Posterior cingulate gyrus (tissue), 11 donors: ENCODE measurements around the gene LGALS8.

Experiments
- DNase-seq, 10 donors: peaks; one replicate each; pipeline versions ENCODE4 v3.0.0 to v3.0.0-alpha.2; 2020 to 2021; ENCODE audit warnings: mixed read lengths in 3 of 10
- intact Hi-C: fragments of 100-400 bp; cut with DNase I; formaldehyde crosslinking; loops from one replicate; pipeline ENCODE4 v1.15.1; 2023

The LGALS8 gene

GRCh38 chr1:236508593-236509027, 15.2 kb upstream of the LGALS8 start:
- no peak for DNase-seq
- intact Hi-C loops, result no loop called here

- DNase-seq, result no peak
- intact Hi-C loops, result no loop called here
Measured at GRCh38 chr1:236509203-236509602, 14.6 kb upstream of the LGALS8 start.

- intact Hi-C loops, result no loop called here
- DNase-seq, result no peak
Measured at GRCh38 chr1:236509647-236510401, 14.0 kb upstream of the LGALS8 start.

DNA sequence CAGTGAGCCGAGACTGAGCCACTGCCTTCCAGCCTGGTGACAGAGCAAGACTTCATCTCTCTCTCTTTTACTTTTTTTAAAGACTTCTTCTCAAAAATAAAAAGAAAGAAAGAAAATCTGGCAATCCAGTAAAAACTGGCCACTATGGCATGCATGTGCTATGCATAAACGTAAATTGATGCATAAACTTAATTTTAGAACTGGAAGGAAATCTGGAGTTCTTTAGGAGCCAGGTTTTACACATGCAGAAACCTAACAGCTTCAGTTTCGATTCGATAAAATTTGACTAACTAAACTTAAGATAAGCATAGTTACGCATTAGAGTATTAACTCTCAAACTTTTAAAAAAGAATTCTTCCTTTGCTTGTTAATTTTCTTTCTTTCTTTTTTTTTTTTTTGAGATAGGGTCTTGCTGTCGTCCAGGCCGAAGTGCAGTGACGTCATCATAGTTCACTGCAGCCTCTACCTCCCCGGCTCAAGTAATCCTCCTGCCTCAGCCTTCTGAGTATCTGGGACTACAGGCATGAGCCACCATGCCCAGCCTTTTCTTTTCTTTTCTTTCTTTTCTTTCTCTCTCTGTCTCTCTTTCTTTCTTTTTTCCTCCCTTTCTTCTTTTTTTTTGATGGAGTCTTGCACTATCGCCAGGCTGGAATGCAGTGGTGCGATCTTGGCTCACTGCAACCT, 11.9 kb upstream of the LGALS8 start:
- intact Hi-C loops, result no loop called here
- no peak for DNase-seq

DNA sequence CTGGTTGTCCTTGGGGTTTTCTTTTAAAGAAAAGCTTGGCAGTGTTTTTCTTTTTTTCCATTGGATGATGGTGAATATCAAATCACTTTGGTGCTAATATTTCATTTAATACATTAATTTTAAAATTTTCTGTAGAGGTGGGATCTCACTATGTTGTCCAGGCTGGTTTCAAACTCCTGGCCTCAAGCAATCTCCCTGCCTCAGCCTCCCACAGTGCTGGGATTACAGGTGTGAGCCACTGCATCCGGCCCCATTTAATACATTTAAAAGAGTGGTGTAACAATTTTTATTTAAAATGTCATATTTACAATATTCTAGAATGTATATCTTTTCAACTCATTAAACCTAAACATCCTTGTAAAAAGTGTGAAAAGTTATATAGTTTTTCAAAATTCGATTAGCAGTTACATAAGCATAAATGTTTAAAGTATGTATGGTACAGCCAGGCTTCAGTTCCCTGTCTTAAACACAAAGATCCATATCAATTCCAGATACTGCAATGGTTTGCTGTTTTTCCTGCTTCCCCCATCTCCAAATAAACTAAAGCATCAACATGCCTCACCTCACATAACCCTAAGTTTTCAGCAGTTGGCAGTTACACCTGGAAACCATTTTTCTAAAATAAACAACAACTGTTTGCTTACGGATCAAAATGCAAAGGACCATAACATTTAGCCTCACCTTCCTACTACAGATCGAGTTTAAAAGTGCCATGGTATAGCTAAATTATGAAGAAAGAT, 8.9 kb upstream of the LGALS8 start:
- intact Hi-C loops, result no loop called here
- no peak for DNase-seq

DNA sequence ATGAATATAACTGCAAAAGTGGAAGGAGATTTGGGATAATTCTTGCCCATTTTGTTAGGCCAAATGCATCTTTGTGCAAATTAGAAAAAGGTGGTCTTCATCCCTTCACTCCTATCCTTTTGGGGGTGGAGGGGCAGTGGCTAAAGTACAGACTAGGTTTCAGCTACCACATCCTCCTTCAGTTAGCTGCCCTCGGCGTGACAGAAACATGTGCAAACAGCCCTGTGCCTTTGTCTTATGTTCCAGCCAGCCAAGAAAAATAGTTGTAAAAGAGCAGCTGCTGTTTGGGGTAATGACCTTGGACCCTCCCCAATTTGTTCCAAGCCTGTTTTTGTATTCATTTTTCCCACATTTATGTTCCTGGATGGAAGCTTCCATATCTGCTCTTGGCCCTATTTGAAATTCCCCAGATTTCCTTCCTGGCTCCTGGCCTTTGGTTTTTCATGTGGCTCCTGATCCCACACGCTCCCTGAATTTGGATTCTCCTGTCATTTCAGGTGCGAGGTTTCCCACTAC, 8.3 kb upstream of the LGALS8 start:
- intact Hi-C loops, result no loop called here
- no peak for DNase-seq

- no peak for DNase-seq
- intact Hi-C loops, result no loop called here
Measured at GRCh38 chr1:236516929-236517704, 6.7 kb upstream of the LGALS8 start.

- no peak for DNase-seq
- intact Hi-C loops, result no loop called here
Measured at GRCh38 chr1:236518322-236518721, 5.5 kb upstream of the LGALS8 start.

DNA sequence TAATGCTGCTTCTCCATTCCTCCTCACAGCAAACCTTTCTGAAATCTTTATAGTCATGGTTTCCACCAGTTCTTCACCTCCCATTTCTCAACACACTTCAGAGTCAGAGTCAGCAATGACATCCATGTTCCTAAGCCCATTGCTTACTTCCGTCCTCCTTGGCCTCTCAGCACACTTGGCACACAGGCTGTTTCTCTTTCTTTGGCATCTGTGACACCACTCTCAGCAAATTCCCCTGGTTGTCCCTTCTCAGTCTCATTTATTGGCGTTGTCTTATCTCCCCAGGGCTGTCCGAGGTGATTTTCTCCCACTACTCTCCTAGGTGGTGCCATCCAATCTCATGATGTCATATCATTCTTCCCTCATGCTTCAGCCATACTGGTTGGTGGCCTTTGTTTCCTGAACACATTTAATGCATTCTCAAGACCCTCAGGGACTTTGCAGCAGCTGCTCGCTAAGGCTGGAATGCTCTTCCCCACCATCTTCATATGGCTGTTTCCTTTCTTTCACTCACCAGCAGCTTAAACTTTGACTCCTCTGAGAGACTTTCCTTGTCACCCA, 3.3 kb upstream of the LGALS8 start:
- no peak for DNase-seq
- intact Hi-C loops, result no loop called here

GRCh38 chr1:236522937-236523703, 662 bp upstream of the LGALS8 start:
- intact Hi-C loops, result no loop called here
- DNase-seq, result peak in 3 of 10 donors; percentile 10 to 24 (median 11)

DNA sequence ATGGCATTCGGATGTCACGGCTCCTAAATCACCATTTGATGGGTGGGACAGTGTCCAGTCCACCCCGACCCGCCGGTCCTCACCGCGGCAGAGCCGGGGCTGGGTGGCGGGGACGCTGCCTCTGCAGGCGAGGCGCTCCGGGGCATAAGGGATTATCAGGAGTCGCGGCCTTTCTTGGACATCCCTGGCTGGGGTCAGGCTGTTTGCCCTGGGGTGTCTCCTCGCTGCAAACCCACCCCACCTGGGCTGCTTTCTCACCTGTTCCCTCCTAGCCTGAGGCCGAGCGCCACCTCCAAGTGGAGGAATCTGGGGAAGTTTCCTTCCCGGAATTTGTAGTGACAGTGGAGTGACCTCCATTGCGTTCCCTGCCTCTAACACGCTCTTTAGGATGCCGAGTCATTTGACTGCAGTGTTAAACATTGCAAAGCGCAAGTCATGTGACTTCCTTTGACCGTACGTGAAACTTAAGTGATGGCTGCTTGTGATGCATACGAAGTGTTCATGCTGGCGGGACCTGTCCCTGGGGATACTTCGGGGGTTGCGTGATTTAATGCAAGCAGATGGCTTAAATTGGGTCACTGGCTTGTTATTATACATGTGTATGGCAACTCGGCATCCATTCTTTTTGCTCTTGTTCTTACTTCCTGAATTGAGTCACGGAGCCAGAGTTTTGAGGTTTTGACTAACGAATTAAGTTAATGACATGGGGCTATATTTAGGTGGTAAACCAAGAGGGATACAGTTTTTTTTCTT, 536 bp downstream of the LGALS8 start:
- intact Hi-C loops, result no loop called here

DNA sequence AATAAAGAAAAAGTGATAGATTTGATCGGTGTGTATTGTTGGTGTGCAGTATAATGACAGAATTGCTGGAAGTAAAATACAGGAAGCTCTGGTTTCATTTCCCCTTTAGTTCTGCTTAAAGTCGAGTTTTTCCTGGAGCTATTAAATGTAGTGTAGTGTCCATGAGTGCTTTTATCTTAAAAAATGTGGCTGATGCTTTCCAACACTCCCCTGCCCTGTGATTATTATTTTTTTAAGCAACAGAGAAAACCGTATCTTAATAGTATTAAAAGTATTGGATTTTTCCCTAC, 1.1 kb downstream of the LGALS8 start:
- DNase-seq, result no peak
- intact Hi-C loops, result no loop called here

More for the DNA sequence above, 536 bp downstream of the LGALS8 start:
- peak in 5 of 10 donors; percentile 11 to 28 (median 24) for DNase-seq

GRCh38 chr1:236526079-236526478, 2.3 kb downstream of the LGALS8 start:
- intact Hi-C loops, result no loop called here
- no peak for DNase-seq

DNA sequence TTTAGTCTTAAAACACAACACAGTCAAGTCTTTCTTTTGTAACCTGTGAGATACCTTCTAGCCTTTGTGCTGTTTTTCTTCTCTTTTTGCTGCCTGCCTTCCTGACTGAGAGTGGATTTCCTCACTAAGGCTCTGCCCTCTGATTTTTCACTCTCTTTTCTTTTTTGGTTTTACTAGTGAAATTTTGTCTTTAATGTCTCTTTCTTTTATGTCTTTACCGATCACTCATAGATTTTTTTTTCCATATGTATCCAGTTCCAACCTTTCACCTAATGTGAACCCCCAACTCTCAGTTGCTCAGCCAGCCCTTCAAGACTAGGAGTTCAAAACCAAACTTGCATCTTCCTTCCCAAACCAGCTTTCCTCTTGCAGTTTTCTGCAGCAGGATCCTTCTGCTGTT, 6.5 kb downstream of the LGALS8 start:
- intact Hi-C loops, result no loop called here
- DNase-seq, result no peak

- no peak for DNase-seq
- intact Hi-C loops, result no loop called here
Measured at GRCh38 chr1:236530959-236531358, 7.2 kb downstream of the LGALS8 start.

GRCh38 chr1:236532850-236533249, 9.1 kb downstream of the LGALS8 start:
- DNase-seq, result no peak
- intact Hi-C loops, result no loop called here

DNA sequence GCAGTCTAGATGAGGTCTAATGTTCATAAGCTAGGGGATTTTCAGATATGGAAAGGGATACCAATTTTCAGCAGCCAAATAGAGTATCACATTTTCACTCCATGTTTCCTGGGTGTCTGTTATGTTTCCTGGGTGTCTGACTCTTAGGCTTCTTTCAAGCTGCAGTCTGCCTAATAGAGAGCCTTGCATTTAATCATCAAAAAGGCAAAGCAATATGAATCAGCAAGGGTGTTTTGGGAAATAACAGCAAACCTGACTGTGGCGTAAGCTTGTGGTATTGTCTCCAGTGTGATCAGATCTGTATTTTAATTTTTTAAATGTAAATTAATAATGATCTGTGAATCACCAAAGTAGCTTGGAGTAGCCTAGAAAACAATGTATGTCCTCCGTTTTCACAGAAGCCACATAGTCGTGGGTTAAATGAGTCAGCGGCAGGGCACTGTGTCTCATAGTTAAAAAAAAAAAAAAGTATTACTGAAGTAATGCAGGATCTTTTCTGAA, 10.4 kb downstream of the LGALS8 start:
- intact Hi-C loops, result no loop called here

GRCh38 chr1:236535190-236535589, 11.4 kb downstream of the LGALS8 start:
- no peak for DNase-seq
- intact Hi-C loops, result no loop called here

More for the DNA sequence above, 10.4 kb downstream of the LGALS8 start:
- DNase-seq, result no peak
